HepG2 (cell line): ENCODE results near the gene CH25H. TPM values are rescaled to one million over a fixed set of nuclear protein-coding genes. Genes with fewer than 3 reads are reported as not detected.

ENCODE experiments used
- CBX5 ChIP-seq: sonication (generic); formaldehyde crosslinking; IDR thresholded peaks from 2 replicates; pipeline ENCODE4 v1.4.0; 2020; ENCODE audit warnings: missing genetic modification reagents, borderline replicate concordance
- ERF ChIP-seq: IDR thresholded peaks from 2 replicates; pipeline ENCODE4 v1.6.1; 2018; ENCODE audit warnings: missing biosample characterization, missing genetic modification reagents
- GABPA ChIP-seq, 2 experiments: IDR thresholded peaks; 2 replicates each; pipeline ENCODE4 v1.6.1; 2011 to 2016; ENCODE audit warnings: low read depth in 2 of 2, low read length in 1 of 2, missing biosample characterization in 1 of 2, missing genetic modification characterization in 1 of 2
- GTF2F1 ChIP-seq: fragments of 150-350 bp; IDR thresholded peaks from 2 replicates; pipeline ENCODE4 v1.6.1; 2014; ENCODE audit warnings: low read length
- IRF2 ChIP-seq: IDR thresholded peaks from 2 replicates; pipeline ENCODE4 v1.6.1; 2018; ENCODE audit warnings: missing genetic modification reagents, missing compliant biosample characterization
- ISX ChIP-seq: sonication (generic); formaldehyde crosslinking; conservative IDR thresholded peaks from 2 replicates; pipeline ENCODE4 v1.5.0; 2020; ENCODE audit warnings: missing genetic modification reagents
- KIAA2018 ChIP-seq: sonication (generic); formaldehyde crosslinking; IDR thresholded peaks from 2 replicates; pipeline ENCODE4 v1.5.0; 2020; ENCODE audit warnings: mild to moderate bottlenecking, missing genetic modification reagents, borderline replicate concordance
- MAZ ChIP-seq, 2 experiments: sonication (generic) in 1 of 2; formaldehyde crosslinking in 1 of 2; IDR thresholded peaks; 2 replicates each; pipeline versions ENCODE4 v1.5.0 to v1.6.1; 2012 to 2020; ENCODE audit warnings: low read depth in 2 of 2, mild to moderate bottlenecking in 2 of 2, borderline replicate concordance in 1 of 2, improper control_type of control experiment in 1 of 2, low read length in 1 of 2, missing genetic modification reagents in 1 of 2, moderate library complexity in 1 of 2
- NCOA2 ChIP-seq: sonication (generic); formaldehyde crosslinking; IDR thresholded peaks from 2 replicates; pipeline ENCODE4 v1.8.0; 2022; ENCODE audit warnings: inconsistent platforms
- PLSCR1 ChIP-seq: sonication (generic); formaldehyde crosslinking; IDR thresholded peaks from 2 replicates; pipeline ENCODE4 v1.5.0; 2020; ENCODE audit warnings: missing genetic modification reagents, mild to moderate bottlenecking, borderline replicate concordance
- RAD51 ChIP-seq: fragments of 450-650 bp; IDR thresholded peaks from 2 replicates; pipeline ENCODE4 v1.6.1; 2016; ENCODE audit warnings: borderline replicate concordance
- RBAK ChIP-seq: sonication (generic); formaldehyde crosslinking; IDR thresholded peaks from 2 replicates; pipeline ENCODE4 v1.5.1; 2020; ENCODE audit warnings: mild to moderate bottlenecking, missing genetic modification reagents
- RFX1 ChIP-seq: fragments of 450-650 bp; IDR thresholded peaks from 2 replicates; pipeline ENCODE4 v1.6.1; 2017
- SNAPC4 ChIP-seq: sonication (generic); formaldehyde crosslinking; IDR thresholded peaks from 2 replicates; pipeline ENCODE4 v1.4.0; 2020; ENCODE audit warnings: mild to moderate bottlenecking, missing genetic modification reagents
- ZNF703 ChIP-seq: sonication (generic); formaldehyde crosslinking; IDR thresholded peaks from 2 replicates; pipeline ENCODE4 v1.5.1; 2020; ENCODE audit warnings: missing genetic modification reagents, mild to moderate bottlenecking, moderate library complexity, borderline replicate concordance
- polyA plus RNA-seq, 8 experiments: library from polyadenylated mRNA; depleted of rRNA in 3 of 8; stranded (reverse) in 7 of 8; unstranded in 1 of 8; fragments of >200 nt; fragmentation: Illumina TruSeq in 4 of 8; extraction: Trizol in 4 of 8; gene quantifications; 2 replicates each; pipeline versions ENCODE4 v1.2.1 to v1.2.3, GENCODE V29; 2011 to 2016; ENCODE audit warnings: low read depth in 4 of 8, missing spikeins in 1 of 8, mixed read lengths in 1 of 8; ENCODE audit not compliant: insufficient read depth in 1 of 8
- total RNA-seq, 5 experiments: library from RNA; depleted of rRNA; stranded (reverse); fragments of >200 nt; fragmentation: Illumina TruSeq; extraction: Trizol; gene quantifications; 2 replicates each; pipeline ENCODE4 v1.2.3, GENCODE V29; 2016; ENCODE audit warnings: low read depth in 1 of 5

The CH25H gene
- total and polyA plus RNA-seq, 2 of the 13 experiments (the other 11 are each of a cell fraction or from before 2014, with no cell fraction given), result not detected

GRCh38 chr10:89251409-89252224 lies 44.5 kb upstream of the CH25H start, which contains the start of gene LIPA (continued):
- no peak for TF ChIP-seq KIAA2018 (CRISPR knock-in tag)
- TF ChIP-seq RFX1, result no peak
- TF ChIP-seq RBAK (CRISPR knock-in tag), result no peak
- TF ChIP-seq PLSCR1 (CRISPR knock-in tag), result no peak
- TF ChIP-seq IRF2, result no peak; the same call in 1 of the 2 replicates
- TF ChIP-seq GTF2F1, result no peak
- TF ChIP-seq ERF (CRISPR knock-in tag), result peak; percentile 29
- no peak for TF ChIP-seq ZNF703 (CRISPR knock-in tag)
- no peak for TF ChIP-seq NCOA2 (CRISPR knock-in tag)
- no peak for TF ChIP-seq RAD51
- TF ChIP-seq MAZ (IDR thresholded peaks at IDR 0.05; ENCODE audit: borderline replicate concordance, low read depth, low read length), result no peak
- peak; percentile 60; the same call in 1 of the 2 replicates for TF ChIP-seq MAZ (CRISPR knock-in tag; IDR thresholded peaks at IDR 0.05; ENCODE audit: low read depth)
- TF ChIP-seq SNAPC4 (CRISPR knock-in tag), result no peak
- TF ChIP-seq ISX, result no peak
- TF ChIP-seq CBX5, result no peak
- TF ChIP-seq GABPA (IDR thresholded peaks at IDR 0.05; ENCODE audit: low read depth, low read length), result no peak
- peak; percentile 48; the same call in 1 of the 2 replicates for TF ChIP-seq GABPA (CRISPR knock-in tag; IDR thresholded peaks at IDR 0.05; ENCODE audit: low read depth)
